H9 (cell line): ENCODE data around the gene KISS1. TPM values are rescaled to one million over a fixed set of nuclear protein-coding genes. Genes with fewer than 3 reads are reported as not detected.

Source experiments
- DNase-seq: peaks from one replicate; pipeline ENCODE4 v3.0.0-alpha.2; 2017
- H2AFZ ChIP-seq: one replicate; pipeline ENCODE4 v1.6.1; 2013; ENCODE audit warnings: mild to moderate bottlenecking, low read length, control low read depth, moderate library complexity
- H2AK5ac ChIP-seq: 2 replicates; pipeline ENCODE4 v1.6.1; 2013; ENCODE audit warnings: low read length, control low read depth, mixed read lengths; ENCODE audit not compliant: insufficient read length
- H2BK120ac ChIP-seq: one replicate; pipeline ENCODE4 v1.6.1; 2013; ENCODE audit warnings: low read depth, mild to moderate bottlenecking, low read length, control low read depth, inconsistent platforms; ENCODE audit not compliant: poor library complexity, severe bottlenecking
- H2BK12ac ChIP-seq: 2 replicates; pipeline ENCODE4 v1.6.1; 2013; ENCODE audit warnings: low read length, control low read depth, mixed read lengths, low read depth; ENCODE audit not compliant: insufficient read length
- H2BK15ac ChIP-seq: 2 replicates; pipeline ENCODE4 v1.6.1; 2013; ENCODE audit warnings: low read depth, low read length, control low read depth
- H2BK20ac ChIP-seq: one replicate; pipeline ENCODE4 v1.6.1; 2013; ENCODE audit warnings: low read depth, mild to moderate bottlenecking, low read length, control low read depth, inconsistent platforms; ENCODE audit not compliant: poor library complexity, severe bottlenecking
- H2BK5ac ChIP-seq: 2 replicates; pipeline ENCODE4 v1.6.1; 2013; ENCODE audit warnings: low read length, control low read depth, mixed read lengths; ENCODE audit not compliant: insufficient read length
- H3K14ac ChIP-seq: 2 replicates; pipeline ENCODE4 v1.6.1; 2013; ENCODE audit warnings: low read length, control low read depth; ENCODE audit not compliant: insufficient read depth
- H3K18ac ChIP-seq: 2 replicates; pipeline ENCODE4 v1.6.1; 2013; ENCODE audit warnings: low read depth, mild to moderate bottlenecking, mixed read lengths, low read length, control low read depth; ENCODE audit not compliant: insufficient read length
- H3K23ac ChIP-seq: 2 replicates; pipeline ENCODE4 v1.6.1; 2013; ENCODE audit warnings: low read length, control low read depth, mixed read lengths, low read depth; ENCODE audit not compliant: insufficient read length
- H3K23me2 ChIP-seq: 2 replicates; pipeline ENCODE4 v1.6.1; 2013; ENCODE audit warnings: low read depth, mild to moderate bottlenecking, mixed read lengths, low read length, control low read depth; ENCODE audit not compliant: insufficient read length, poor library complexity, severe bottlenecking
- H3K27ac ChIP-seq: 2 replicates; pipeline ENCODE4 v1.5.1; 2013; ENCODE audit warnings: low read length, control low read depth, mixed read lengths, low read depth; ENCODE audit not compliant: insufficient read length
- H3K27me3 ChIP-seq: 2 replicates; pipeline ENCODE4 v1.6.1; 2013; ENCODE audit warnings: low read length, control low read depth, inconsistent platforms; ENCODE audit not compliant: insufficient read depth
- H3K4ac ChIP-seq: 2 replicates; pipeline ENCODE4 v1.6.1; 2013; ENCODE audit warnings: low read depth, mild to moderate bottlenecking, control low read depth, inconsistent platforms, low read length, moderate library complexity
- H3K4me1 ChIP-seq: 2 replicates; pipeline ENCODE4 v1.6.1; 2013; ENCODE audit warnings: low read length, control low read depth, inconsistent platforms; ENCODE audit not compliant: insufficient read depth
- H3K4me2 ChIP-seq: 2 replicates; pipeline ENCODE4 v1.6.1; 2013; ENCODE audit warnings: low read length, control low read depth, mixed read lengths; ENCODE audit not compliant: insufficient read length, insufficient read depth
- H3K56ac ChIP-seq: 2 replicates; pipeline ENCODE4 v1.6.1; 2013; ENCODE audit warnings: low read depth, mild to moderate bottlenecking, mixed read lengths, low read length, control low read depth; ENCODE audit not compliant: insufficient read length
- H3K79me1 ChIP-seq: 2 replicates; pipeline ENCODE4 v1.6.1; 2013; ENCODE audit warnings: low read depth, mild to moderate bottlenecking, moderate library complexity, low read length, control low read depth, inconsistent platforms; ENCODE audit not compliant: insufficient read depth, poor library complexity, severe bottlenecking
- H3K79me2 ChIP-seq: 2 replicates; pipeline ENCODE4 v1.6.1; 2013; ENCODE audit warnings: low read length, control low read depth, inconsistent platforms; ENCODE audit not compliant: insufficient read depth
- H3K9ac ChIP-seq: 2 replicates; pipeline ENCODE4 v1.6.1; 2013; ENCODE audit warnings: low read length, control low read depth, mixed read lengths; ENCODE audit not compliant: insufficient read length; ENCODE audit errors: extremely low read depth
- H3K9me3 ChIP-seq: one replicate; pipeline ENCODE4 v1.6.1; 2013; ENCODE audit warnings: low read depth, low read length, inconsistent platforms; ENCODE audit not compliant: control insufficient read depth
- H3T11ph ChIP-seq: one replicate; pipeline ENCODE4 v1.6.1; 2013; ENCODE audit warnings: mild to moderate bottlenecking, low read length, control low read depth, inconsistent platforms
- H4K20me1 ChIP-seq: one replicate; pipeline ENCODE4 v1.6.1; 2013; ENCODE audit not compliant: control insufficient read depth, insufficient read length, insufficient read depth
- H4K5ac ChIP-seq: 2 replicates; pipeline ENCODE4 v1.6.1; 2013; ENCODE audit warnings: low read depth, mild to moderate bottlenecking, mixed read lengths, low read length, control low read depth; ENCODE audit not compliant: insufficient read length
- H4K8ac ChIP-seq: replicated peaks from 2 replicates; pipeline ENCODE4 v1.6.1; 2013; ENCODE audit warnings: low read length, control low read depth, mixed read lengths, low read depth; ENCODE audit not compliant: insufficient read length
- H4K91ac ChIP-seq: 2 replicates; pipeline ENCODE4 v1.6.1; 2013; ENCODE audit warnings: low read depth, mild to moderate bottlenecking, moderate library complexity, mixed read lengths, low read length, control low read depth; ENCODE audit not compliant: insufficient read length
- H3K27ac Mint-ChIP-seq, 3 experiments: 2 replicates in 2 of 3; 3 replicates in 1 of 3; pipeline ENCODE4 v1.8.0; 2020 to 2021; ENCODE audit warnings: mixed read lengths in 3 of 3, mild to moderate bottlenecking in 1 of 3, moderate library complexity in 1 of 3
- H3K27me3 Mint-ChIP-seq: 2 replicates; pipeline ENCODE4 v1.8.0; 2021; ENCODE audit warnings: low read depth, mild to moderate bottlenecking, moderate library complexity, mixed read lengths
- H3K36me3 Mint-ChIP-seq, 3 experiments: 2 replicates in 2 of 3; 3 replicates in 1 of 3; pipeline ENCODE4 v1.8.0; 2020 to 2021; ENCODE audit warnings: low read depth in 3 of 3, mixed read lengths in 3 of 3; ENCODE audit not compliant: insufficient read depth in 1 of 3
- H3K4me1 Mint-ChIP-seq, 2 experiments: 2 replicates each; pipeline ENCODE4 v1.8.0; 2020; ENCODE audit warnings: mixed read lengths in 2 of 2
- H3K4me3 Mint-ChIP-seq, 2 experiments: 2 replicates in 1 of 2; 3 replicates in 1 of 2; pipeline ENCODE4 v1.8.0; 2020 to 2021; ENCODE audit warnings: mild to moderate bottlenecking in 2 of 2, mixed read lengths in 2 of 2, moderate library complexity in 1 of 2
- H3K9me3 Mint-ChIP-seq, 2 experiments: 2 replicates in 1 of 2; 3 replicates in 1 of 2; pipeline ENCODE4 v1.8.0; 2020; ENCODE audit warnings: mild to moderate bottlenecking in 2 of 2, mixed read lengths in 2 of 2, moderate library complexity in 1 of 2
- CTCF ChIP-seq: fragments of 200-600 bp; sonication (generic); conservative IDR thresholded peaks from 3 replicates; pipeline ENCODE4 v1.8.0; 2021; ENCODE audit warnings: antibody characterized with exemption, mild to moderate bottlenecking
- WGBS: extraction: QIAGEN DNeasy Blood & Tissue Kit; methylation state at CpG from one replicate; pipeline ENCODE4 v1.1.7; 2013; ENCODE audit warnings: missing lambda C conversion rate, low lambda C conversion rate, mixed read lengths; ENCODE audit not compliant: insufficient read length; ENCODE audit errors: extremely low coverage; 5-methylcytosine and 5-hydroxymethylcytosine counted together
- total RNA-seq: library from RNA; stranded (reverse); gene quantifications from 2 replicates; pipeline ENCODE4 v1.2.1, GENCODE V29; 2021

The KISS1 gene
- total RNA-seq, 1 experiment from 2014 or later, result 0.68 TPM

- Histone ChIP-seq H3K23ac (no peak overlapping the region), H3K4ac (no peak overlapping the region), H3K9ac (no peak overlapping the region), H2BK12ac (no peak overlapping the region), H3K14ac (no peak overlapping the region), H3K23me2 (no peaks in the 10 kb centered on the region), H2AFZ (no peak overlapping the region), H3T11ph (no peak overlapping the region), H3K27me3 (no peaks in the 10 kb centered on the region), H4K91ac (no peak overlapping the region), H2AK5ac (no peak overlapping the region), H3K79me1 (no peaks in the 10 kb centered on the region), H3K79me2 (no peaks in the 10 kb centered on the region), H3K4me1 (no peaks in the 10 kb centered on the region), H3K27ac (no peak overlapping the region), H3K4me2 (no peak overlapping the region), H2BK20ac (no peak overlapping the region), H3K9me3 (no peaks in the 10 kb centered on the region), H4K20me1 (no peaks in the 10 kb centered on the region), H3K56ac (no peak overlapping the region), H2BK120ac (no peak overlapping the region), H2BK5ac (no peak overlapping the region), H3K18ac (no peak overlapping the region), H4K8ac (no peak overlapping the region), H2BK15ac (no peak overlapping the region), H4K5ac (no peak overlapping the region)
- DNase-seq, result no peak
- no peaks in the 10 kb centered on the region for H3K9me3 Mint-ChIP-seq
- peaks cover 12% of the 10 kb centered on the region for H3K27me3 Mint-ChIP-seq
- peaks cover 3 to 22% (median 10%) of the 10 kb centered on the region in 3 experiments; a peak in 5 of 7 replicates for H3K36me3 Mint-ChIP-seq
- no peak for TF ChIP-seq CTCF
- H3K4me1 Mint-ChIP-seq, result peaks cover 10 to 11% of the 10 kb centered on the region in 2 experiments
- H3K4me3 Mint-ChIP-seq, result no peak overlapping the region
- H3K27ac Mint-ChIP-seq, result no peak overlapping the region; a peak in 2 of 7 replicates
- no CpG with 5 or more reads among the region's 3 CpGs for WGBS
Measured at GRCh38 chr1:204141131-204141530, 55.2 kb downstream of the KISS1 start.

Other genes starting within 250 kb of the KISS1 start
- 120 TPM in 2 replicates for gene SOX13, start 123.4 kb downstream of the KISS1 start, total RNA-seq
- gene ETNK2, start 44.4 kb downstream of the KISS1 start, total RNA-seq, result 17.6 and 18.6 TPM in 2 replicates
- gene REN, start 30.2 kb downstream of the KISS1 start, total RNA-seq, result not detected in 2 replicates
- 4.2 and 6.3 TPM in 2 replicates for gene GOLT1A, start 17.5 kb upstream of the KISS1 start, total RNA-seq
- 1.6 and 2.1 TPM in 2 replicates for gene PLEKHA6, start 163.4 kb upstream of the KISS1 start, total RNA-seq
- gene PPP1R15B, start 215.3 kb upstream of the KISS1 start, total RNA-seq, result 44.6 and 45.9 TPM in 2 replicates